Gastroesophageal sphincter (tissue), 4 donors: Measurements from ENCODE around the gene LGALSL. TPM values are rescaled to one million over a fixed set of nuclear protein-coding genes. Genes with fewer than 3 reads are reported as not detected.

Experiments used
- ATAC-seq: fragments of 150-250 bp; one replicate; pipeline ENCODE4 v1.9.1; 2016; ENCODE audit warnings: mild to moderate bottlenecking, moderate library complexity
- H3K27ac ChIP-seq, 4 donors: fragments of 200-600 bp; sonication (generic) in 3 of 4; 1 replicate in 3 of 4; 2 replicates in 1 of 4; pipeline ENCODE4 v1.5.1; 2016 to 2019
- H3K27me3 ChIP-seq: fragments of 200-600 bp; sonication (generic); one replicate; pipeline ENCODE4 v1.5.1; 2019
- H3K36me3 ChIP-seq, 2 donors: fragments of 200-600 bp; sonication (generic); one replicate each; pipeline ENCODE4 v1.5.1; 2019; ENCODE audit warnings: control low read depth in 1 of 2
- H3K4me1 ChIP-seq, 3 donors: fragments of 200-600 bp; sonication (generic); 1 replicate in 2 of 3; 2 replicates in 1 of 3; pipeline ENCODE4 v1.5.1; 2016 to 2019; ENCODE audit warnings: control low read depth in 2 of 3
- H3K4me3 ChIP-seq, 2 donors: fragments of 200-600 bp; sonication (generic); one replicate each; pipeline ENCODE4 v1.5.1; 2019; ENCODE audit warnings: mild to moderate bottlenecking in 1 of 2, moderate library complexity in 1 of 2
- H3K9me3 ChIP-seq, 3 donors: fragments of 200-600 bp; sonication (generic); one replicate each; pipeline ENCODE4 v1.5.1; 2017 to 2019; ENCODE audit warnings: control low read depth in 2 of 3
- CTCF ChIP-seq, 4 experiments: fragments of 200-600 bp in 2 of 4; fragments of 450-650 bp in 2 of 4; sonication (generic) in 1 of 4; IDR thresholded peaks; one replicate each; pipeline ENCODE4 v1.5.1; 2017 to 2019; ENCODE audit warnings: antibody characterized with exemption in 4 of 4, mild to moderate bottlenecking in 2 of 4, moderate library complexity in 2 of 4
- EP300 ChIP-seq: sonication (generic); formaldehyde crosslinking; IDR thresholded peaks from one replicate; pipeline ENCODE4 v1.6.1; 2017; ENCODE audit warnings: antibody characterized with exemption, mild to moderate bottlenecking
- POLR2A ChIP-seq, 2 donors: fragments of 450-650 bp; IDR thresholded peaks; one replicate each; pipeline ENCODE4 v1.6.1; 2017; ENCODE audit warnings: antibody characterized with exemption in 2 of 2, mild to moderate bottlenecking in 2 of 2, moderate library complexity in 1 of 2
- POLR2AphosphoS5 ChIP-seq: sonication (generic); formaldehyde crosslinking; IDR thresholded peaks from one replicate; pipeline ENCODE4 v1.6.1; 2017; ENCODE audit warnings: antibody characterized with exemption
- WGBS, 2 donors: methylation state at CpG; one replicate each; pipeline ENCODE4 v1.1.5; 2018; ENCODE audit warnings: low coverage in 1 of 2; 5-methylcytosine and 5-hydroxymethylcytosine counted together
- total RNA-seq, 4 donors: library from RNA; depleted of rRNA; stranded (reverse); fragments of >200 nt; gene quantifications; one replicate each; pipeline ENCODE4 v1.1.0, GENCODE V29; 2016

LGALSL gene
- total RNA-seq, 4 donors from 2014 or later: 8.3 to 18.1 (median 12.8) TPM

GRCh38 chr2:64474121-64474571, 20.2 kb downstream of the LGALSL start:
- Histone ChIP-seq H3K36me3 (no peaks in the 10 kb centered on the region), H3K4me1 (no peaks in the 10 kb centered on the region), H3K9me3 (no peaks in the 10 kb centered on the region), H3K27me3 (no peaks in the 10 kb centered on the region), H3K4me3 (no peak overlapping the region), H3K27ac (no peak overlapping the region)
- WGBS, 2 donors: 71 to 90% methylated on average over 1 to 3 of the region's 4 CpGs
- no peak for ATAC-seq
- TF ChIP-seq POLR2AphosphoS5: no peak
- no peak for TF ChIP-seq EP300
- no peak for TF ChIP-seq POLR2A (IDR thresholded peaks at IDR 0.05)
- TF ChIP-seq CTCF (IDR thresholded peaks at IDR 0.05): no peak

- TF ChIP-seq POLR2A (IDR thresholded peaks at IDR 0.05) (no peak), POLR2AphosphoS5 (no peak), EP300 (no peak), CTCF (IDR thresholded peaks at IDR 0.05) (no peak)
- Histone ChIP-seq H3K9me3 (no peaks in the 10 kb centered on the region), H3K4me3 (no peak overlapping the region), H3K27me3 (no peaks in the 10 kb centered on the region), H3K27ac (no peak overlapping the region), H3K36me3 (no peaks in the 10 kb centered on the region), H3K4me1 (no peaks in the 10 kb centered on the region)
- no peak for ATAC-seq
- 60% methylated on average over 1 of the region's 1 CpG; no CpG with 5 or more reads in 1 of the 2 donors for WGBS, 2 donors
These were observed 20.7 kb downstream of the LGALSL start for GRCh38 chr2:64474636-64475035.

GRCh38 chr2:64477037-64477436, 23.1 kb downstream of the LGALSL start:
- Histone ChIP-seq H3K27me3 (no peaks in the 10 kb centered on the region), H3K4me3 (no peak overlapping the region), H3K36me3 (no peaks in the 10 kb centered on the region), H3K4me1 (no peaks in the 10 kb centered on the region), H3K27ac (no peak overlapping the region), H3K9me3 (no peaks in the 10 kb centered on the region)
- no peak for ATAC-seq
- WGBS, 2 donors: 86 to 100% methylated on average over 1 of the region's 1 CpG
- no peak for TF ChIP-seq POLR2AphosphoS5
- TF ChIP-seq CTCF (IDR thresholded peaks at IDR 0.05): no peak
- TF ChIP-seq EP300: no peak
- TF ChIP-seq POLR2A (IDR thresholded peaks at IDR 0.05): no peak

GRCh38 chr2:64477979-64478378, 24.0 kb downstream of the LGALSL start:
- H3K27ac ChIP-seq: no peak overlapping the region
- no peaks in the 10 kb centered on the region for H3K9me3 ChIP-seq
- no peaks in the 10 kb centered on the region for H3K27me3 ChIP-seq
- no peak overlapping the region for H3K4me3 ChIP-seq
- ATAC-seq: no peak
- 62 to 91% methylated on average over 4 of the region's 4 CpGs for WGBS, 2 donors
- no peaks in the 10 kb centered on the region for H3K4me1 ChIP-seq
- no peaks in the 10 kb centered on the region for H3K36me3 ChIP-seq
- TF ChIP-seq EP300: no peak
- TF ChIP-seq POLR2AphosphoS5: no peak
- no peak for TF ChIP-seq POLR2A (IDR thresholded peaks at IDR 0.05)
- no peak for TF ChIP-seq CTCF (IDR thresholded peaks at IDR 0.05)

GRCh38 chr2:64478502-64479230, 24.7 kb downstream of the LGALSL start:
- TF ChIP-seq EP300 (no peak), POLR2A (IDR thresholded peaks at IDR 0.05) (no peak), CTCF (IDR thresholded peaks at IDR 0.05) (no peak), POLR2AphosphoS5 (no peak)
- H3K27me3 ChIP-seq: no peaks in the 10 kb centered on the region
- no peak overlapping the region for H3K4me3 ChIP-seq
- no peaks in the 10 kb centered on the region for H3K4me1 ChIP-seq
- H3K27ac ChIP-seq: no peak overlapping the region
- H3K9me3 ChIP-seq: no peaks in the 10 kb centered on the region
- ATAC-seq: no peak
- H3K36me3 ChIP-seq: no peaks in the 10 kb centered on the region
- WGBS, 2 donors: 94 to 100% methylated on average over 1 of the region's 3 CpGs
